PC-9 (cell line): Measurements from ENCODE around the gene MCOLN1. TPM values are rescaled to one million over a fixed set of nuclear protein-coding genes. Genes with fewer than 3 reads are reported as not detected.

Source experiments
- BruUV-seq: library from RNA; stranded (reverse); fragments of 400-500 nt; replicated peaks from 2 replicates; lab custom pipeline; 2021; lab: Mats Ljungman, UMichigan
- CTCF ChIA-PET: fragments of 300-600 bp; sonication (Branson Sonifier 250); formaldehyde crosslinking; loops from one replicate; lab custom pipeline; 2022; ENCODE audit warnings: antibody characterized with exemption; lab: Charles Lee
- POLR2A ChIA-PET: fragments of 300-600 bp; sonication (Branson Sonifier 250); formaldehyde crosslinking; loops from one replicate; lab custom pipeline; 2022; ENCODE audit warnings: antibody characterized with exemption; ENCODE audit not compliant: unreplicated experiment; lab: Charles Lee
- DNase-seq, 2 experiments: peaks; one replicate each; pipeline versions ENCODE4 v3.0.0 to v3.0.0-alpha.2; 2015 to 2022; ENCODE audit warnings: mixed read lengths in 1 of 2
- H2AFZ ChIP-seq: fragments of 200-600 bp; sonication (generic); 2 replicates; pipeline ENCODE4 v1.8.1; 2017; ENCODE audit warnings: antibody characterized with exemption
- H3F3A ChIP-seq: fragments of 200-600 bp; sonication (generic); 2 replicates; pipeline ENCODE4 v1.8.1; 2017; ENCODE audit warnings: antibody characterized with exemption, mild to moderate bottlenecking, low read depth; ENCODE audit not compliant: insufficient read depth
- H3K27ac ChIP-seq: fragments of 200-600 bp; sonication (generic); 2 replicates; pipeline ENCODE4 v1.6.1; 2016; ENCODE audit warnings: mixed run types
- H3K27me3 ChIP-seq: fragments of 200-600 bp; sonication (generic); 2 replicates; pipeline ENCODE4 v1.6.1; 2016; ENCODE audit warnings: low read depth, mixed run types; ENCODE audit not compliant: insufficient read depth
- H3K36me3 ChIP-seq: fragments of 200-600 bp; sonication (generic); 2 replicates; pipeline ENCODE4 v1.6.1; 2016; ENCODE audit warnings: low read depth, mixed run types
- H3K4me1 ChIP-seq: fragments of 200-600 bp; sonication (generic); replicated peaks from 2 replicates; pipeline ENCODE4 v1.6.1; 2016; ENCODE audit warnings: mixed run types; ENCODE audit not compliant: insufficient read depth
- H3K4me2 ChIP-seq: fragments of 200-600 bp; sonication (generic); 2 replicates; pipeline ENCODE4 v1.6.1; 2017; ENCODE audit warnings: mixed run types
- H3K4me3 ChIP-seq: fragments of 200-600 bp; sonication (generic); 2 replicates; pipeline ENCODE4 v1.6.1; 2016; ENCODE audit warnings: mixed run types
- H3K79me2 ChIP-seq: fragments of 200-600 bp; sonication (generic); 2 replicates; pipeline ENCODE4 v1.6.1; 2017; ENCODE audit warnings: low read depth, mixed run types
- H3K9me2 ChIP-seq: fragments of 200-600 bp; sonication (generic); 2 replicates; pipeline ENCODE4 v1.8.1; 2017; ENCODE audit warnings: mild to moderate bottlenecking; ENCODE audit not compliant: insufficient read depth
- H3K9me3 ChIP-seq: fragments of 200-600 bp; sonication (generic); 2 replicates; pipeline ENCODE4 v1.8.1; 2016; ENCODE audit warnings: low read depth; ENCODE audit not compliant: insufficient read depth
- H4K20me1 ChIP-seq: fragments of 200-600 bp; sonication (generic); 2 replicates; pipeline ENCODE4 v1.8.1; 2017; ENCODE audit not compliant: insufficient read depth
- CTCF ChIP-seq: fragments of 200-600 bp; sonication (generic); conservative IDR thresholded peaks from 2 replicates; pipeline ENCODE4 v1.6.1; 2017; ENCODE audit warnings: mixed run types, antibody characterized with exemption, mild to moderate bottlenecking, moderate library complexity
- EZH2 ChIP-seq: fragments of 200-600 bp; sonication (generic); IDR thresholded peaks from 2 replicates; pipeline ENCODE4 v1.8.0; 2017; ENCODE audit warnings: antibody characterized with exemption, low read depth
- intact Hi-C: fragments of 100-400 bp; cut with micrococcal nuclease; formaldehyde crosslinking; loops from one replicate; pipeline ENCODE4 v1.10.0; 2022; ENCODE audit not compliant: unreplicated experiment
- total RNA-seq: library from RNA; stranded (reverse); gene quantifications from 2 replicates; pipeline ENCODE4 v1.2.3, GENCODE V29; 2021

The MCOLN1 gene
- total RNA-seq, 1 experiment from 2014 or later, result 16.0 TPM

DNA sequence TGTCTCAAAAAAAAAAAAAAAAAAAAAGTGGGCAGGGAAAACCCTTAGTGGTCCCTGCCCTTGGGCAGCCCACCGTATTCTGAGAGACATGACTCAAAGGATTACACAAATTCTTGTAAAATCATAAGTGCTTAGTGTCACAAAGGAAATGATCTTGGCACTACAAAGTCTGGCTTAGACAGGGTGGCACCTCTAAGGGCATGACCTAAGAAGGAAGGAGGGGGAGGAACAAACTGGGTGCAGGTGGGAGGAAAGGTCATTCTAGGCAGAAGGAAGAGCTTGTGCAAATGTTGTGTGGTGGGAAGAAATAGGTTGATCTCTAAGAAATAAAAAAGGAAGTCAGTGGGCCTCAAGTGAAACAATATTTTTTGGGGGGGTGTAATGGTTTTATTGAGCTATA is 23.5 kb downstream of the MCOLN1 start:
- CTCF ChIA-PET, result no interaction called here
- H3K36me3 ChIP-seq, result 0 out of 2 replicates have a peak, but pooled peaks cover 10% of the 10 kb centered on the region
- BruUV-seq, result no TSS peak

DNA sequence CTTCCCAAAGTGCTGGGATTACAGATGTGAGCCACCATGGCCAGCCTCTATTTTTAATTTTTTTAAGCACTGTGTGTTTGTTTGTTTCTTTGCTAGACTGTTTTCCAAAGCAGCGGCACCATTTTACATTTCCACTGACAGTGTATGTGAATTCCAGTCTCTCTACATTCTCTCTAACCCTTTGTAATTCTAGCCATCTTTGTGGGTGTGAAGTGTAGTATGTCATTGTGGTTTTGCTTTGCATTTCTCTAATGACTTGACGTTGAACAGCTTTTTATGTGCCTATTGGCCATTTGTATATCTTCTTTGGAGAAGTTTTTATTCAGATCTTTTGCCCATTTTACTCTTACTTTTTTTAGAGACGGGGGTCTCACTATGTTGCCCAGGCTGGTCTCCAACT is 24.7 kb downstream of the MCOLN1 start:
- H3K79me2 ChIP-seq, result no peaks in the 10 kb centered on the region
- H3K9me2 ChIP-seq, result no peaks in the 10 kb centered on the region
- CTCF ChIA-PET, result no interaction called here
- no peaks in the 10 kb centered on the region for H3K9me3 ChIP-seq
- TF ChIP-seq CTCF (no peak), EZH2 (no peak)
- H3K4me3 ChIP-seq, result no peak overlapping the region
- no peak for DNase-seq
- peaks cover 11% of the 10 kb centered on the region; the same call in 1 of the 2 replicates for H3F3A ChIP-seq
- H3K4me1 ChIP-seq, result no peaks in the 10 kb centered on the region
- H3K27me3 ChIP-seq, result no peaks in the 10 kb centered on the region
- POLR2A ChIA-PET, result interaction anchor here (0.6 kb wide), 1 partner anchor 223 kb away, joined by 9 read pairs; no protein-coding TSS in a partner anchor
- intact Hi-C loops, result no loop called here
- H3K27ac ChIP-seq, result no peak overlapping the region
- H3K4me2 ChIP-seq, result no peak overlapping the region
- H2AFZ ChIP-seq, result no peak overlapping the region
- 0 out of 2 replicates have a peak, but pooled peaks cover 5% of the 10 kb centered on the region for H3K36me3 ChIP-seq
- BruUV-seq, result no TSS peak
- H4K20me1 ChIP-seq, result no peaks in the 10 kb centered on the region

More for the DNA sequence above, 23.5 kb downstream of the MCOLN1 start:
- intact Hi-C loops, result no loop called here
- H3K27ac ChIP-seq, result no peak overlapping the region
- H4K20me1 ChIP-seq, result no peaks in the 10 kb centered on the region
- no peaks in the 10 kb centered on the region for H3K79me2 ChIP-seq
- no peaks in the 10 kb centered on the region for H3K27me3 ChIP-seq
- no peak overlapping the region for H2AFZ ChIP-seq
- no peak overlapping the region for H3K4me3 ChIP-seq
- H3F3A ChIP-seq, result peaks cover 11% of the 10 kb centered on the region; the same call in 1 of the 2 replicates
- POLR2A ChIA-PET, result interaction anchor here (0.7 kb wide), 1 partner anchor 347 kb away, joined by 4 read pairs; no protein-coding TSS in a partner anchor
- DNase-seq, result no peak
- TF ChIP-seq CTCF (no peak), EZH2 (no peak)
- H3K9me3 ChIP-seq, result no peaks in the 10 kb centered on the region
- no peaks in the 10 kb centered on the region for H3K9me2 ChIP-seq
- no peaks in the 10 kb centered on the region for H3K4me1 ChIP-seq
- no peak overlapping the region for H3K4me2 ChIP-seq

DNA sequence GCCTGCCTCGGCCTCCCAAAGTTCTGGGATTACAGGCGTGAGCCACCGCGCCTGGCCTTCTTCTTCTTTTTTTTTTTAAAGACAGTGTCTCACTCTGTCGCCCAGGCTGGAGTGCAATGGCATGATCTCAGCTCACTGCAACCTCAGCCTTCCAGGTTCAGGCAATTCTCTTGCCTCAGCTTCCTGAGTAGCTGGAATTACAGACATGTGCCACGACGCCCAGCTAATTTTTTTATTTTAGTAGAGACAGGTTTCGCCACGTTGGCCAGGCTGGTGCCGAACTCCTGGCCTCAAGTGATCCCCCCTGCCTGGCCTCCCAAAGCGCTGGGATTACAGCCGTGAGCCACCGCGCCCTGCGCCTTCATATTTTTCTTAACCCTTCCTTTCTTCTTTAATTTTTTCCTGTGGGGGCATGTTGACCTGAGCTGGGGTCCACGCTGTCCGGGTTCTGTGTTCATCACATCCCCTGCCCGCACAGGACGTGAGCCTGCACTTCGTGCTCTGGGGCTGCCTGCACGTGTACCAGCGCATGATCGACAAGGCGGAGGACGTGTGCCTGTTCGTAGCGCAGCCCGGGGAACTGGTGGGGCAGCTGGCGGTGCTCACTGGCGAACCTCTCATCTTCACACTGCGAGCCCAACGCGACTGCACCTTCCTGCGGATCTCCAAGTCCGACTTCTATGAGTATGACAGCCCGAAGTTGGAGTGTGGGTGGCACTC is 27.2 kb downstream of the MCOLN1 start:
- Histone ChIP-seq H3K4me1 (no peaks in the 10 kb centered on the region), H3K9me3 (no peaks in the 10 kb centered on the region), H3K4me3 (no peak overlapping the region), H3K36me3 (no peaks in the 10 kb centered on the region), H2AFZ (no peak overlapping the region), H3K27ac (no peak overlapping the region), H3K4me2 (no peak overlapping the region), H3F3A (peaks cover 11% of the 10 kb centered on the region; the same call in 1 of the 2 replicates), H3K79me2 (no peaks in the 10 kb centered on the region), H4K20me1 (no peaks in the 10 kb centered on the region), H3K27me3 (no peaks in the 10 kb centered on the region), H3K9me2 (no peaks in the 10 kb centered on the region)
- CTCF ChIA-PET, result interaction anchor here (0.6 kb wide), 1 partner anchor 155 kb away, joined by 4 read pairs; no protein-coding TSS in a partner anchor
- no peak for TF ChIP-seq EZH2
- intact Hi-C loops, result no loop called here
- POLR2A ChIA-PET, result no interaction called here
- no peak for DNase-seq
- no TSS peak for BruUV-seq
